ENCODE results near the gene KCNK6.

KCNK6 gene

GRCh38 chr19:38310279-38310670, 9.4 kb upstream of the KCNK6 start:
- in situ Hi-C loops (cut with HindIII; ENCODE audit: low sequenced_read_pairs): no loop called here
- no peak for DNase-seq (ENCODE audit: low read depth)
- H3K4me3 ChIP-seq (ENCODE audit: low read depth, low read length): no peak overlapping the region
- TF ChIP-seq CTCF (IDR thresholded peaks at IDR 0.05; ENCODE audit: low read depth, low read length, missing control alignments): no peak

- no peak for TF ChIP-seq CTCF (IDR thresholded peaks at IDR 0.05; ENCODE audit: low read depth, low read length, missing control alignments)
- in situ Hi-C loops (cut with HindIII; ENCODE audit: low sequenced_read_pairs): no loop called here
- no peak for DNase-seq (ENCODE audit: low read depth)
- H3K4me3 ChIP-seq (ENCODE audit: low read depth, low read length): no peak overlapping the region
Observed at GRCh38 chr19:38310986-38311385, 8.7 kb upstream of the KCNK6 start.

- H3K4me3 ChIP-seq (ENCODE audit: low read depth, low read length): peak within 1 kb of the TSS; percentile 70
- peak; percentile 88 for DNase-seq (ENCODE audit: low read depth)
- in situ Hi-C loops (cut with HindIII; ENCODE audit: low sequenced_read_pairs): loop anchor here (5.0 kb wide), 1 partner anchor 64 kb away; no protein-coding TSS in a partner anchor
- TF ChIP-seq CTCF (IDR thresholded peaks at IDR 0.05; ENCODE audit: low read depth, low read length, missing control alignments): no peak
Observed at GRCh38 chr19:38315657-38316476, 3.8 kb upstream of the KCNK6 start, which contains the start of gene YIF1B. Gene YIF1B, minus strand, starts transcription at chr19:38315947. Its CDS starts 30 bp downstream, at chr19:38315917.

- TF ChIP-seq CTCF (IDR thresholded peaks at IDR 0.05; ENCODE audit: low read depth, low read length, missing control alignments): no peak
Observed at GRCh38 chr19:38316477-38317067, 3.1 kb upstream of the KCNK6 start.

GRCh38 chr19:38317104-38317612, 2.5 kb upstream of the KCNK6 start:
- in situ Hi-C loops (cut with HindIII; ENCODE audit: low sequenced_read_pairs): loop anchor here (5.0 kb wide), 1 partner anchor 65 kb away; no protein-coding TSS in a partner anchor
- no peak for TF ChIP-seq CTCF (IDR thresholded peaks at IDR 0.05; ENCODE audit: low read depth, low read length, missing control alignments)
- DNase-seq (ENCODE audit: low read depth): no peak

More at GRCh38 chr19:38316477-38317067, 3.1 kb upstream of the KCNK6 start:
- no peak for DNase-seq (ENCODE audit: low read depth)
- peak overlapping the region; percentile 29 for H3K4me3 ChIP-seq (ENCODE audit: low read depth, low read length)
- in situ Hi-C loops (cut with HindIII; ENCODE audit: low sequenced_read_pairs): loop anchor here (5.0 kb wide), 1 partner anchor 64 kb away; no protein-coding TSS in a partner anchor

GRCh38 chr19:38318660-38319059, 985 bp upstream of the KCNK6 start:
- no peak for TF ChIP-seq CTCF (IDR thresholded peaks at IDR 0.05; ENCODE audit: low read depth, low read length, missing control alignments)

More at GRCh38 chr19:38317104-38317612, 2.5 kb upstream of the KCNK6 start:
- H3K4me3 ChIP-seq (ENCODE audit: low read depth, low read length): no peak overlapping the region

More at GRCh38 chr19:38318660-38319059, 985 bp upstream of the KCNK6 start:
- no peak overlapping the region for H3K4me3 ChIP-seq (ENCODE audit: low read depth, low read length)
- no peak for DNase-seq (ENCODE audit: low read depth)
- in situ Hi-C loops (cut with HindIII; ENCODE audit: low sequenced_read_pairs): loop anchor here (5.0 kb wide), 1 partner anchor 66 kb away; no protein-coding TSS in a partner anchor
